Measurements from ENCODE around the gene RNF152. TPM values are rescaled to one million over a fixed set of nuclear protein-coding genes. Genes with fewer than 3 reads are reported as not detected.

Gene RNF152
- total and polyA plus RNA-seq, 2 donors (not counting 3 experiments of a cell fraction or from before 2014, with no cell fraction given) = 20.8 to 27.5 TPM

GRCh38 chr18:61842146-61842545 lies 50.7 kb downstream of the RNF152 start:
- FAIRE-seq = peak; percentile 15

More at GRCh38 chr18:61842146-61842545, 50.7 kb downstream of the RNF152 start:
- Histone ChIP-seq H3K27ac (ENCODE audit: insufficient read depth, low read depth, low read length) (no peak overlapping the region), H3K9me3 (replicated peaks; ENCODE audit: control insufficient read depth, insufficient read depth, low read length) (no peaks in the 10 kb centered on the region), H3K4me1 (ENCODE audit: control insufficient read depth, extremely low read depth, insufficient read depth, low read length) (no peaks in the 10 kb centered on the region), H3K79me2 (ENCODE audit: control insufficient read depth, insufficient read depth, low read length) (peaks cover 41% of the 10 kb centered on the region), H3K9me1 (replicated peaks; ENCODE audit: control insufficient read depth, extremely low read depth, insufficient read depth, low read length) (no peaks in the 10 kb centered on the region), H3K9ac (replicated peaks; ENCODE audit: extremely low read depth, insufficient read depth, low read length) (no peak overlapping the region), H3K4me3 (replicated peaks in 1 of 3; ENCODE audit: insufficient read depth in 1 of 3, low read depth in 1 of 3, low read length in 3 of 3) (no peak overlapping the region), H3K36me3 (ENCODE audit: control insufficient read depth in 2 of 2, extremely low read depth in 1 of 2, insufficient read depth in 2 of 2, low read length in 2 of 2) (no peaks in the 10 kb centered on the region), H2AFZ (ENCODE audit: low read depth, low read length) (no peak overlapping the region), H3K4me2 (ENCODE audit: insufficient read depth, low read length) (no peak overlapping the region), H3K27me3 (ENCODE audit: control insufficient read depth in 2 of 2, insufficient read depth in 2 of 2, low read length in 2 of 2) (no peaks in the 10 kb centered on the region), H4K20me1 (replicated peaks; ENCODE audit: control insufficient read depth, extremely low read depth, insufficient read depth, low read length) (no peaks in the 10 kb centered on the region)
- intact Hi-C loops (cut with micrococcal nuclease) (loop anchor here (1.0 kb wide), 1 partner anchor 9 kb away; no protein-coding TSS in a partner anchor), dilution Hi-C loops (cut with MboI; ENCODE audit: extremely low pct_ligation_motif_present, low sequenced_read_pairs) (no loop called here)
- ChIA-PET POLR2A (no interaction called here), CTCF (interaction anchor here (1.5 kb wide), 1 partner anchor 8 kb away, joined by 5 read pairs; no protein-coding TSS in a partner anchor)
- DNase-seq (ENCODE audit: low read depth, low spot score) = peak; percentile 81
- TF ChIP-seq GATA2 (IDR thresholded peaks at IDR 0.05; ENCODE audit: insufficient read depth, insufficient read length, low read depth, low read length) = no peak
- no peak for TF ChIP-seq MYC (IDR thresholded peaks at IDR 0.05; ENCODE audit: low read depth, low read length)
- TF ChIP-seq FOS (IDR thresholded peaks at IDR 0.05; ENCODE audit: borderline replicate concordance, insufficient read depth, low read length) = no peak
- no peak for TF ChIP-seq JUN (IDR thresholded peaks at IDR 0.05; ENCODE audit: borderline replicate concordance, insufficient read depth, insufficient read length, low read depth)
- no peak for TF ChIP-seq EZH2 (IDR thresholded peaks at IDR 0.05; ENCODE audit: borderline replicate concordance, low read depth, low read length, severe bottlenecking)
- TF ChIP-seq CTCF (IDR thresholded peaks at IDR 0.05; ENCODE audit: extremely low read depth in 1 of 2, insufficient read depth in 1 of 2, low read depth in 1 of 2, low read length in 2 of 2) = no peak
- BruUV-seq (replicated peaks) = no TSS peak
